ENCODE measurements around the gene XPR1.

DNA sequence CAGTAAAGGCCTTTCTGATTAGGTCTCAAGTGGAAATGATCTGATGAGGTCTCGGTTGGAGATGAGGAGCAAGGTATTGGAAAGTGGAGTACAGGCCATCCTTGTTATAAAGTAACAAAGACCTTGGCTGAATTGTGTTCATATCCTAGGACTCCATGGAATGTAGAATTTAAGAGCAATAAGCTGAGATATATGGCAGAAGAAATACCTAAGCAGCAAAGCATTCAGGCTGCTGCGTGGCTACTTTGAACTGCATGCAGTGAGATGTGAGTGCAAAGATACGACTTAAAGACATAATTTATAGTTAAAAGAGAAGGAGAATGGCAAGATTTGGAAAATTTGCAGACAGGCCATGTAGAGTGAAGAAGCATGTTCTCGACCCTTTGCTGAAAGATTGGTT is 11.2 kb upstream of the XPR1 start:
- TF ChIP-seq, protein P1, sequence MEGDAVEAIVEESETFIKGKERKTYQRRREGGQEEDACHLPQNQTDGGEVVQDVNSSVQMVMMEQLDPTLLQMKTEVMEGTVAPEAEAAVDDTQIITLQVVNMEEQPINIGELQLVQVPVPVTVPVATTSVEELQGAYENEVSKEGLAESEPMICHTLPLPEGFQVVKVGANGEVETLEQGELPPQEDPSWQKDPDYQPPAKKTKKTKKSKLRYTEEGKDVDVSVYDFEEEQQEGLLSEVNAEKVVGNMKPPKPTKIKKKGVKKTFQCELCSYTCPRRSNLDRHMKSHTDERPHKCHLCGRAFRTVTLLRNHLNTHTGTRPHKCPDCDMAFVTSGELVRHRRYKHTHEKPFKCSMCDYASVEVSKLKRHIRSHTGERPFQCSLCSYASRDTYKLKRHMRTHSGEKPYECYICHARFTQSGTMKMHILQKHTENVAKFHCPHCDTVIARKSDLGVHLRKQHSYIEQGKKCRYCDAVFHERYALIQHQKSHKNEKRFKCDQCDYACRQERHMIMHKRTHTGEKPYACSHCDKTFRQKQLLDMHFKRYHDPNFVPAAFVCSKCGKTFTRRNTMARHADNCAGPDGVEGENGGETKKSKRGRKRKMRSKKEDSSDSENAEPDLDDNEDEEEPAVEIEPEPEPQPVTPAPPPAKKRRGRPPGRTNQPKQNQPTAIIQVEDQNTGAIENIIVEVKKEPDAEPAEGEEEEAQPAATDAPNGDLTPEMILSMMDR (IDR thresholded peaks at IDR 0.05), result no peak
- TF ChIP-seq EZH2 (IDR thresholded peaks at IDR 0.05; ENCODE audit: borderline replicate concordance, insufficient read depth, low read depth, low read length, poor library complexity, severe bottlenecking), result no peak

All from B cell (primary cell).